Fibroblast of mammary gland (primary cell): ENCODE measurements around the gene SF3A1.

Experiments used
- DNase-seq: peaks from one replicate; pipeline ENCODE4 v3.0.0-alpha.2; 2010; ENCODE audit warnings: low read depth
- H3K4me3 ChIP-seq: 2 replicates; pipeline ENCODE4 v1.5.1; 2011; ENCODE audit warnings: low read depth, mild to moderate bottlenecking, low read length, moderate library complexity; ENCODE audit not compliant: control insufficient read depth
- CTCF ChIP-seq: conservative IDR thresholded peaks from 2 replicates; pipeline ENCODE4 v1.5.1; 2011; ENCODE audit warnings: low read depth, low read length, inconsistent platforms; ENCODE audit not compliant: control insufficient read depth, insufficient read depth

The SF3A1 gene

DNA sequence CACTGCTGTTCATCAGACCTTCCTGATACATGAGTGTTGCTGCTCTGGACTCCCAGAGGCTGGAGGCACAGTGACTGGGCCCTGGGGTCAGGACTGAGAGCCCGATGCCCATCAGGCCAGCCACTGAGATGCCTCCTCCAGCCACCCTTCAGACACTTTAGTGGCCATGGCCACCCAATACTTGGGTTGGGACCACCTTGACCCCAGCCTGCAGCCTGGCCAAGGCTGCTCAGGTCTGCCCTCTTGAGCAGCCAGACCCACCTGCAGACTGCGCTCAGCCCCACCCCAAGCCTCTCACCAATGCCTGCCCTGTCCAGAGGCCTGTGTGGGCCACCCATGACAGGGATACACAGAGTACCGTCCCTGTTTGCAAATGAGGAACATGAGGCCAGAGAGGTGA lies 26.4 kb upstream of the SF3A1 start:
- H3K4me3 ChIP-seq, result no peak overlapping the region
- TF ChIP-seq CTCF, result no peak
- DNase-seq, result no peak

DNA sequence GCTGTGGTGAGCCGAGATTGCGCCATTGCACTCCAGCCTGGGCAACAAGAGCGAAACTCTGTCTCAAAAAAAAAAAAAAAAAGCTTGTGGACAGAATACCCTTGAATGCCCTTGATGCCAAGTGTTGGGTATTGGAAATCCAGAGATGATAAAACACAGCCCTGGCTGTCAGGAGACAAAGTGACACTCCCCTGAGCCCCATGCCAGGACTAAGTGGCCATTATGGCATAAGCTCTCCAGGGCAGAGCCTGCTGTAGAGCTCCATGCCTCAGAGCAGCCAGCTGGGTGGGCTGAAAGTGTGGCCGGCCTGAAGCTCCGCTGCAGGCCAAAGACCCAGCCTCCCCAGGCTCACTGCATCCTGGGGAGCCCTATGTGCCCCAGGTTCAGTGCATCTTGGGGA lies 25.6 kb upstream of the SF3A1 start:
- no peak overlapping the region for H3K4me3 ChIP-seq
- no peak for DNase-seq
- TF ChIP-seq CTCF, result no peak

- no peak for DNase-seq
- H3K4me3 ChIP-seq, result no peak overlapping the region
- TF ChIP-seq CTCF, result no peak
Observed at GRCh38 chr22:30381264-30381663, 24.6 kb upstream of the SF3A1 start.

DNA sequence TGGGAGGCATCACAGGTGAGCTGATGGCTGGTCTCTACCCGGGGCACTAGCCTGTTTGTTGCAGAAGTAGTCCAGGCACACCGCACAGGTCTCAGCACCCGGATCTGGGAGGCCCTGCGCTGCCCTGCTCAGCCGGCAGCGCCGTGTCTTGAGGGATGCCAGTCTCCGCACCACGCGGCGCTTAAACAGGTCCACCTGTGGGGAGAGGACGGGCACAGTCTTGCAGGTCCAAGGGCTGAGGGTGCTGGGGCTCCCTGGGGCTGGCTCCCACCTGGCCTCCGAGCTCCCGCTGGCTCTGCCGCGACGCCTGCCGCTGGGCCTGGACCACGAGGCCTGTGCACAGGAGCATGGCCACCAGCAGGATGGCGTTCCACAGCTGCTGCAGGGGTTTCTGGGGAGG lies 23.3 kb upstream of the SF3A1 start:
- no peak overlapping the region for H3K4me3 ChIP-seq
- no peak for DNase-seq
- no peak for TF ChIP-seq CTCF

DNA sequence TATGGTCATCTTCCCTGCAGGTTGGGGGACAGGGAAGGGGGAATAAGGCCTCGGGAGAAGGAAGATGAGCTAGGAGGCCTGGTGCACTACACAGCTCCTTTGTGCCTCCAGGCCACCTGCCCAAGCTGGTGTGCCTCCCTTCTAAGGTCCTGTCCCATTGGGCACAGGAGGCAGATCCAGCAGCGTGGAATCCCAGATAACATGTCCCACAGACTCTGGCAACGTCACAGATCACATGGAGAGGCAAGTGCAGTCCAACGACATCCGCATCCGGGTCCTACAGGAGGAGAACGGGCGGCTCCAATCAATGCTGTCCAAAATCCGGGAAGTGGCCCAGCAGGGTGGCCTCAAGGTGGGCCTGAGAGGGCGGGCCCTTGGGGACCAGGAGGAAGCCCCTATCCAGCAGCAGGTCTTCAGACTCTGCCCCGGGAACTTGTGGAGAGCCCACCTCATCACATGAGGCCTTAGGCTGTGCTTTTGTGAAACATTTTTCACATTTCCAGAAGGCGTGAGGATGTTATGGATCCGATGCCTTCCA lies 18.7 kb upstream of the SF3A1 start:
- no peak for DNase-seq

GRCh38 chr22:30373331-30374325 lies 16.9 kb upstream of the SF3A1 start:
- TF ChIP-seq CTCF, result no peak
- H3K4me3 ChIP-seq, result no peak overlapping the region
- no peak for DNase-seq

More for the DNA sequence above, 18.7 kb upstream of the SF3A1 start:
- no peak for TF ChIP-seq CTCF
- no peak overlapping the region for H3K4me3 ChIP-seq

DNA sequence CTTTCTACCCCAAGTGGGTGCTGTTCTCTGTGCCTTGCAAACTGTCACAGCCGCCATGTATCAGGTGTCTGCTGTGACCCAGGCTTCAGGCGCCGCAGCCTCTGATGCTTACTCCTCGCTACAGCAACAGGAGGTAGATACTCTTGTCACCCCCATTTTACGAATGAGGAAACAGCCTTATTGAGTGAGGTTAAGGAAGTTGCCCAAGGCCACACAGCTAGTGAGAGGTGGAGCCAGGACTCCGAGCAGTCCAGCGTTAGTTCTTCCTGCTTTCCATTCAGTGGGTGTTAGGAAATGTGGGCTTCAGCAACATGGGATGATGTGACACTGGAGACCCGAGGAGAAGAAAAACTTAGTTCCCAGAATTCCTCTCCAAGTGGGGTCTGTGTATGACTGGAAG lies 16.2 kb upstream of the SF3A1 start:
- DNase-seq, result no peak
- H3K4me3 ChIP-seq, result no peak overlapping the region
- TF ChIP-seq CTCF, result no peak
